KMS-11 (cell line): ENCODE data around the gene PIGO.
A peak's percentile ranks its signal among the peaks of the same experiment; 100 is the strongest.

Experiments
- H2AFZ ChIP-seq: fragments of 200-600 bp; sonication (generic); 2 replicates; pipeline ENCODE4 v1.6.1; 2016; ENCODE audit warnings: antibody characterized with exemption, mixed run types, low read depth
- H3K27ac ChIP-seq: fragments of 200-600 bp; sonication (generic); 2 replicates; pipeline ENCODE4 v1.6.1; 2016; ENCODE audit warnings: mild to moderate bottlenecking, mixed run types
- H3K27me3 ChIP-seq: fragments of 200-600 bp; sonication (generic); 2 replicates; pipeline ENCODE4 v1.6.1; 2017; ENCODE audit warnings: mild to moderate bottlenecking, low read depth, mixed run types, moderate library complexity; ENCODE audit not compliant: insufficient read depth
- H3K36me3 ChIP-seq: fragments of 200-600 bp; sonication (generic); 2 replicates; pipeline ENCODE4 v1.6.1; 2017; ENCODE audit warnings: mild to moderate bottlenecking, mixed run types; ENCODE audit not compliant: insufficient read depth
- H3K4me1 ChIP-seq: fragments of 200-600 bp; sonication (generic); 2 replicates; pipeline ENCODE4 v1.6.1; 2016; ENCODE audit warnings: mild to moderate bottlenecking, low read depth, mixed run types; ENCODE audit not compliant: poor library complexity, severe bottlenecking
- H3K4me2 ChIP-seq: fragments of 200-600 bp; sonication (generic); 2 replicates; pipeline ENCODE4 v1.7.0; 2016; ENCODE audit warnings: mild to moderate bottlenecking, mixed run types
- H3K4me3 ChIP-seq: fragments of 200-600 bp; sonication (generic); IDR thresholded peaks from 2 replicates; pipeline ENCODE4 v1.6.1; 2017; ENCODE audit warnings: low read depth, low read length, mixed read lengths; ENCODE audit not compliant: insufficient read depth
- H3K79me2 ChIP-seq: fragments of 200-600 bp; sonication (generic); 2 replicates; pipeline ENCODE4 v1.6.1; 2016; ENCODE audit warnings: low read depth, mixed run types; ENCODE audit not compliant: insufficient read depth
- H3K9ac ChIP-seq: fragments of 200-600 bp; sonication (generic); 2 replicates; pipeline ENCODE4 v1.6.1; 2016; ENCODE audit warnings: mild to moderate bottlenecking, mixed run types
- H4K20me1 ChIP-seq: fragments of 200-600 bp; sonication (generic); 2 replicates; pipeline ENCODE4 v1.6.1; 2016; ENCODE audit warnings: mild to moderate bottlenecking, mixed run types; ENCODE audit not compliant: insufficient read depth
- CTCF ChIP-seq: fragments of 200-600 bp; sonication (generic); conservative IDR thresholded peaks from 2 replicates; pipeline ENCODE4 v1.6.1; 2017; ENCODE audit warnings: low read depth, mild to moderate bottlenecking, antibody characterized with exemption, low read length, moderate library complexity, mixed read lengths

PIGO gene

GRCh38 chr9:35115680-35116538 lies 19.5 kb upstream of the PIGO start, which contains the start of gene ATOSB:
TSS of gene ATOSB (minus strand) at chr9:35115862. CDS start at chr9:35108274, 7,588 bp downstream.
- H3K27ac ChIP-seq: peak within 1 kb of the TSS; percentile 53
- H3K36me3 ChIP-seq: no peaks in the 10 kb centered on the region
- TF ChIP-seq CTCF: no peak
- peak within 1 kb of the TSS; percentile 40; the same call in 1 of the 2 replicates for H3K9ac ChIP-seq
- peak within 1 kb of the TSS; percentile 94 for H2AFZ ChIP-seq
- no peaks in the 10 kb centered on the region for H3K79me2 ChIP-seq
- H4K20me1 ChIP-seq: no peaks in the 10 kb centered on the region
- no peaks in the 10 kb centered on the region for H3K27me3 ChIP-seq
- H3K4me3 ChIP-seq: no peak within 1 kb of the TSS
- H3K4me1 ChIP-seq: peaks cover 40% of the 10 kb centered on the region
- H3K4me2 ChIP-seq: peak within 1 kb of the TSS; percentile 96

- Histone ChIP-seq H3K79me2 (no peaks in the 10 kb centered on the region), H4K20me1 (no peaks in the 10 kb centered on the region), H3K4me2 (peak overlapping the region; percentile 96), H3K4me3 (no peak overlapping the region), H3K27ac (peak overlapping the region; percentile 44), H3K36me3 (no peaks in the 10 kb centered on the region), H2AFZ (peak overlapping the region; percentile 94), H3K9ac (peak overlapping the region; percentile 40; the same call in 1 of the 2 replicates), H3K4me1 (peaks cover 45% of the 10 kb centered on the region), H3K27me3 (no peaks in the 10 kb centered on the region)
- no peak for TF ChIP-seq CTCF
Observed at GRCh38 chr9:35114840-35115628, 18.6 kb upstream of the PIGO start.

- Histone ChIP-seq H2AFZ (peak overlapping the region; percentile 94), H3K27ac (peak overlapping the region; percentile 44)
Observed at GRCh38 chr9:35114113-35114839, 17.9 kb upstream of the PIGO start.

More at GRCh38 chr9:35114113-35114839, 17.9 kb upstream of the PIGO start:
- TF ChIP-seq CTCF: no peak
- Histone ChIP-seq H3K36me3 (no peaks in the 10 kb centered on the region), H3K4me1 (peaks cover 45% of the 10 kb centered on the region), H3K79me2 (no peaks in the 10 kb centered on the region), H3K4me3 (no peak overlapping the region), H3K9ac (peak overlapping the region; percentile 40; the same call in 1 of the 2 replicates), H4K20me1 (no peaks in the 10 kb centered on the region), H3K27me3 (no peaks in the 10 kb centered on the region), H3K4me2 (peak overlapping the region; percentile 96)
